Measurements from ENCODE around the gene WDPCP.

The WDPCP gene

DNA sequence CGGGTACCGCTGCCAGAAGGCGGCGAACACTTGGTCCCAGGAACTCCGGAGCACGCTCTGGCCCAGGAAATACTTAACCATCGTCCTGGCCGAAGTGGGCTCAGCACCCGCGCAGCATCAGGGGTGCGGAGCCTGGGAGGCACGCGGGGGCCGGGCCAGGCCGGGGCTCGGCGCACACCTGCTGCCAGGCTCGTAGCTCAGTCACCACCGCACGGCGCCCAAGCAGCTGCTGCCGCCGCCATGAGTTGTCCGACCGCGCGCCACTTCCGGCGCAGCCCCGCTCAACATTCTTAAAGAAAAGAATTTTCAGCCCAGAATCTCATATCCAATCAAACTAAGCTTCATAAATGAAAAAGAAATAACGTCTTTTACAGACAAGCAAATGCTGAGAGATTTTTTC, 34.5 kb upstream of the WDPCP start:
- H3K4me3 ChIP-seq (replicated peaks in 1 of 2; ENCODE audit: low read depth in 2 of 2, low read length in 2 of 2) = no peak overlapping the region
- TF ChIP-seq, protein P1, sequence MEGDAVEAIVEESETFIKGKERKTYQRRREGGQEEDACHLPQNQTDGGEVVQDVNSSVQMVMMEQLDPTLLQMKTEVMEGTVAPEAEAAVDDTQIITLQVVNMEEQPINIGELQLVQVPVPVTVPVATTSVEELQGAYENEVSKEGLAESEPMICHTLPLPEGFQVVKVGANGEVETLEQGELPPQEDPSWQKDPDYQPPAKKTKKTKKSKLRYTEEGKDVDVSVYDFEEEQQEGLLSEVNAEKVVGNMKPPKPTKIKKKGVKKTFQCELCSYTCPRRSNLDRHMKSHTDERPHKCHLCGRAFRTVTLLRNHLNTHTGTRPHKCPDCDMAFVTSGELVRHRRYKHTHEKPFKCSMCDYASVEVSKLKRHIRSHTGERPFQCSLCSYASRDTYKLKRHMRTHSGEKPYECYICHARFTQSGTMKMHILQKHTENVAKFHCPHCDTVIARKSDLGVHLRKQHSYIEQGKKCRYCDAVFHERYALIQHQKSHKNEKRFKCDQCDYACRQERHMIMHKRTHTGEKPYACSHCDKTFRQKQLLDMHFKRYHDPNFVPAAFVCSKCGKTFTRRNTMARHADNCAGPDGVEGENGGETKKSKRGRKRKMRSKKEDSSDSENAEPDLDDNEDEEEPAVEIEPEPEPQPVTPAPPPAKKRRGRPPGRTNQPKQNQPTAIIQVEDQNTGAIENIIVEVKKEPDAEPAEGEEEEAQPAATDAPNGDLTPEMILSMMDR (IDR thresholded peaks at IDR 0.05; ENCODE audit: low read depth, low read length) = no peak
- DNase-seq (ENCODE audit: low read depth in 2 of 2) = no peak

DNA sequence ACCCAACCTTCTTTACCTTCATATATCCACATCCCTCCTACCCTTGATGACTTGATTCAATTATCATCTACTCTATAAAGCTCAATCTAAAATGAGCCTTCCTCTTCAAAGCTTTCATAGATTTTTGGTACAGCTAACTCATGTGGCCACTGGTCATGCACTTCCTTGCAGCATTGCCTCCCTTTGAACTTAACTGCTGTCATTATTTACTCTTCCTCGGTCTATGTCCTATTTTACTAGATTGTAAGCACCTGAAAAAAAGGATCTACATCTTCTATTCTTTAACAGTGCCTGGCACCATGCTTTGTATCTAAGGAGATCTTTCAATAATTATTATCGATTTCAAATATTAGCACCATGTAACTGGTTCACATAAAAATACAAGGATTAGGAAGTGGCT, 31.1 kb upstream of the WDPCP start:
- no peak overlapping the region for H3K4me3 ChIP-seq (replicated peaks in 1 of 2; ENCODE audit: low read depth in 2 of 2, low read length in 2 of 2)
- no peak for DNase-seq (ENCODE audit: low read depth in 2 of 2)
- TF ChIP-seq, protein P1 (IDR thresholded peaks at IDR 0.05; ENCODE audit: low read depth, low read length) = no peak

DNA sequence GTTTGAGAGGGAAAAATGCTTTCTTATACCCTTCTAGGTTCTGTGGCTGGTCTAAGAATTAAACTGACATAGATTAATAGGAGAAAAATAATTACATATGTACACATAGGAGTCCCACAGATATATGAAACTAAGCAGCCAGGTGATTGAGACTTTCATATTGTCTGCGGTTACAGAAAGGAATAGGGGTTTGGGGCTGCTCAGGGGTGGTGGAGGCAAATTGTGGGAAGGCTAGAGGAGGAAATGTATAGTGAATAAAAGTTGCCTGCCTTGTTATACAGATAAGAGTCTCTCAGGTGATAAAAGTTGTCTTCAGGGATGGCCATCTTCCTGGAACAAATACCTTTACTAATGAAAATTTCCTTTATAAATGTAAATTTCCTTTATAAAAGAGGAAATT, 29.1 kb upstream of the WDPCP start:
- no peak for DNase-seq (ENCODE audit: low read depth in 2 of 2)
- TF ChIP-seq, protein P1 (IDR thresholded peaks at IDR 0.05; ENCODE audit: low read depth, low read length) = no peak

DNA sequence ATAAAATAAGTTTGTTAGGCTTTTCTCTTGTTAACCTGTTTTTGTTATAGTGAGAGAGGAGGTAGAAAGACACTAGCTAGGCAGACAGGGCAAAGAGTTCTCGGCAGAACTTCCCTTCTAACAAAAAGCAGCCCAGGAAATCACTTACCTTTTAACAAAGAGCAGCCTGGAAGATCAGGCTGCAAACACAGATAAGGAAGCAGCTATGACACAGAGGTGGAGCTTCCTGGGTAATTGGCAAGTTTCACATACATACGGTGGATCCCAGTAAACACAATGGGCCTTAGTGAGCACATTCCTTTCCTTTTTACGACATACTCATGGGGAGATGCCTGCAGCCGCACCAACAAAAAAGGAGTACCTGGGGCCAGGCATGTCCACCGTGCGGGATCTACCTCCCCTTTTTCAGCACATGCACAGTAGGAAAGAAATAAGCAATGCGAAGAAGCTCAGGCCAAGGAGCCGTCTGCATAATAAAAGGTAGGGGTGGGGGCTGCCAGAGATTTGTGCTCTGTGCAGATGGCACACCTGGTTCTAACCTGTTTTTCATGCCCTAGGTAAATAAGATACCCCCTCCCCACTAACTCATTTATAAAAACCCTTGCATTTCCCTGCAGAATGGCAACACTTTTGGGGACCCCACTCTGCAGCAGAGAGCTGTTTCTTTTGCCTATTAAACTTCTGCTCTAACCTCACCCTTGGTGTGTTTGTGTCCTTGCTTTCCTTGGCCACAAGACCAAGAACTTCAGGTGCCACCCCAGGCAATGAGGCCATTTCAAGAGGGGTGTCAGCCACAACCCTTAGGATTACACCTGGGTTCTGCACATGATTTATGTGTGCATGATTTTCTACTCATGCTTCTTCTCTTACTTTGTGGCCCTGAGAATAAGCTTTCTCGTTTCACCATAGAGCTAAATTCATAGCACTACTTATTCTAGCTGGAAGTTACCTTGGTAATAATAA, 27.0 kb upstream of the WDPCP start:
- TF ChIP-seq, protein P1 (IDR thresholded peaks at IDR 0.05; ENCODE audit: low read depth, low read length) = no peak
- DNase-seq (ENCODE audit: low read depth in 2 of 2) = peak; percentile 48 to 69
- H3K4me3 ChIP-seq (replicated peaks in 1 of 2; ENCODE audit: low read depth in 2 of 2, low read length in 2 of 2) = no peak overlapping the region

More for the DNA sequence above, 29.1 kb upstream of the WDPCP start:
- H3K4me3 ChIP-seq (replicated peaks in 1 of 2; ENCODE audit: low read depth in 2 of 2, low read length in 2 of 2) = no peak overlapping the region

DNA sequence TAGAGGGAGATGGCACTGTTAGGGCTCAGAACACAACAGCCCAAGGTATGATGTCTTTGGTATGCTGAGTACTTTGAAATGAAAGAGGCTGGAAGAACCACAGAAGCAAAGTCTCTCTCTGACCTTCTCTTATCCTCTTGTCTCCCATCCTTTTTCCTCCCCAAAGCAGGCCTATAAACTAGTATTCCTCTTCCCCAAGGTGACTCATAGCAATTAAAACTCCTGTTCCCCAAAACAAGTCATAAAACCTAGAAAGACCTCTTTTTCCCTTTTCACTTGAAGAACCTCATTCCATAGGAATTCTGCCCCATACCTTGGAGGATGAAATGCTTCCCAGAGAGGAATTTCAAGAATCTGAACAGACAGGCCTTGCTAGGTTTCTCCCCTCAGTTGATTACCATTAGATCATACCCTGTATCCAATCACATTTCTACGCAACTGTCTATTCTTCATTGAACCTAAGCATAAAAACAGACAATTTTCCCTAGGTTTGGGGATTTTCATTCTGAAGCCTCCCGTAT, 26.2 kb upstream of the WDPCP start:
- TF ChIP-seq, protein P1 (IDR thresholded peaks at IDR 0.05; ENCODE audit: low read depth, low read length) = no peak
- no peak overlapping the region for H3K4me3 ChIP-seq (replicated peaks in 1 of 2; ENCODE audit: low read depth in 2 of 2, low read length in 2 of 2)
- peak; percentile 11 to 38 for DNase-seq (ENCODE audit: low read depth in 2 of 2)

DNA sequence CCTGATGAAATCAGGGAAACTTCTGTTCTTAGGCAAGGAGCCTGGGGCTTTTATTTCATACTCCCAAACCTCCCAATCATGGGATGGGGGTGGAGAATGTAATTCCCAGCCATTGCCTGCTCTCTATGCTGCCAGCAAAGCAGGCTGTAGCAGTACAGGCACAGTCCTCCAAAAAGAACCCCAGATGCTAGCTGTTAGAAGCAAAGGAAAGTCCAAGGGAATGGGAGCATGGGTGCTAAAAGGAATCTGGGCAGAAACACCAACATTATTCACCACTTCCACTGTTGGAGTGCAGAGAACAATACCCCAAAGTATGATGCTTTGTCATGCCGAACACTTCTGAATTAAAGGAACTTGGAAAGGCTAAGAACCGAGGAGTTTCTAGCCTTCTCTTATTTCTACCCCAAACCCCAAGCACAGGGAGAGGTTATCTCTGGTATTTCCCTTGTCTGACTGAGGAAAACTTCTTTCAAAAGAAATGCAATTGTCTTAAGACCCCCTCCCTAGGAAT, 25.2 kb upstream of the WDPCP start:
- peak; percentile 23 to 46 for DNase-seq (ENCODE audit: low read depth in 2 of 2)
- no peak overlapping the region for H3K4me3 ChIP-seq (replicated peaks in 1 of 2; ENCODE audit: low read depth in 2 of 2, low read length in 2 of 2)
- TF ChIP-seq, protein P1 (IDR thresholded peaks at IDR 0.05; ENCODE audit: low read depth, low read length) = no peak

Measured in cardiac fibroblast (primary cell).